Activated T-cell treated with anti-CD3 and anti-CD28 coated beads, Interleukin-2, amount 50 U/mL, for 1 hour (primary cell): ENCODE data around the gene ANGPTL5.
A peak's percentile ranks its signal among the peaks of the same experiment; 100 is the strongest.
"Not testable (repeated sequence)": the region's sequence is repeated elsewhere in the genome, so short reads cannot be mapped to it uniquely, and the experiment has no call there.

Experiments
- DNase-seq: peaks from one replicate; pipeline ENCODE4 v3.0.0-alpha.2; 2020

The ANGPTL5 gene

DNA sequence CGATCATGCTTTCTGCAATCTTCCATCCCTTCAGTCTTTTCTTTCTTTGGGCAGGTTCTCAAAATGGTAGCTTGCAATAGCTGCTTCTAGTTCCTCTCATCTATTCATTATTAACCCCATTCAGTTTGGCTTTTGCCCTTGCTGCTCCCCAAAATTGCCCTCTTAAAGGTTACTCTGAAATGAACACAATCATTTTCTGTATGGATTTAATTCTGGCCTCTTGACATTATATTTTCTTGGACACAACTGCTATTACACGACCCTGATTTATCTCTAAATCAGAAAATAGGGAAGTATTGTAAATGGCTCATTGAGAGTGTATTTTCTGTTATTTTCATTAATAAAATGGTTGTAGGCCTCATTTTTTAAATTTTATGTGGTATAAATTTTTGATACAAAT is at the start of gene ANGPTL5:
Gene ANGPTL5, minus strand, starts transcription at position 101 of the 400 bp plus-strand sequence. CDS start 8,613 bp downstream, outside the sequence.
- DNase-seq = no peak

DNA sequence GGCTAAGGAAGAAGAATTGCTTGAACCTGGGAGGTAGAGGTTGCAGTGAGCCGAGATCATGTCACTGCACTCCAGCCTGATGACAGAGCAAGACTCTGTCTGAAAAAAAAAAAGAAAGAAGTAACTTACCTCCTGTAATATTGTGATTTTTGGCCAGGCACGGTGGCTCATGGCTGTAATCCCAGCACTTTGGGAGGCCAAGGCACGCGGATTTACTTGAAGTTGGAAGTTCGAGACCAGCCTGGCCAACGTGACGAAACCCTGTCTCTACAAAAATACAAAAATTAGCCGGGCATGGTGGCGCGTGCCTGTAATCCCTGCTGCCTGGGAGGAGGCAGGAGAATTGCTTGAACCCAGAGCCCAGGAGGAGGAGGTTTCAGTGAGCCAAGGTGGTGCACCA is 47.9 kb upstream of the ANGPTL5 start:
- not testable (repeated sequence) for DNase-seq

DNA sequence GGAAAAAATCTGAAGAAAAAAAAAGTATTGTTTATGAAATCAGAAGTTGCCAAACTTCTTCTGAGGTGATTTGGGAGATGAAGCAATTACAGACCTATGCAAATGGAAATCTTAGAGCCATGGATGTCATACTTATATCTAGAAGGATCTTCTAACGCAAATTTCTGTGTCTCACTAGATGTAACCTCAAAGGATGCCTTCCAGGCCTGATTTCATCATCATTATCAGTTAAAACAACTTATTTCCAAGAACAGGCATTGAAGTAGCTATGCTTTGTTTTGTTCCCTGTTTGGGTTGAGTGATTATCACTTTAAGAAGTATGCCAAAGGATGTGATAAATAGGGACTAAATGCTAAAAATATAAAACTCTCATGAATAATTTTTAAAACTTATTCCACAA is 43.9 kb upstream of the ANGPTL5 start:
- no peak for DNase-seq

DNA sequence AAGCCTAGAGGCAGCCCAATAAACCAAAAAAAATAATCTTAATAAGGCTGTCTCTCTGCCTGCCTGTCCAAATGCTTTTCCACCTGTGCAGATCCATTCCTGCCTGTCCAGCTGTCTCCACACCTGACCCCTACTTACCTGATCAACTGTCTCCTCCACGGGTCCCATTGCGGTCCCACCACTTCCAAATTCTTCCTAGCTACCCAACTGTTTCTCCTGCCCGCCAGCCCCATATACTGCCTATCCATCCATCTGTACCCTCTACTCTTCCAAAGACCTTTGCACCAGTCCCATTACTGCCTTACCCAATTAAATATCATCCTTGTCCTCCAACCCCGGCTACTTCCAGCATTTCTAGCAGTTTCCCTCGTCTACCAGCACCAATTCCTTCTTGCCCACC is 39.4 kb upstream of the ANGPTL5 start:
- no peak for DNase-seq

DNA sequence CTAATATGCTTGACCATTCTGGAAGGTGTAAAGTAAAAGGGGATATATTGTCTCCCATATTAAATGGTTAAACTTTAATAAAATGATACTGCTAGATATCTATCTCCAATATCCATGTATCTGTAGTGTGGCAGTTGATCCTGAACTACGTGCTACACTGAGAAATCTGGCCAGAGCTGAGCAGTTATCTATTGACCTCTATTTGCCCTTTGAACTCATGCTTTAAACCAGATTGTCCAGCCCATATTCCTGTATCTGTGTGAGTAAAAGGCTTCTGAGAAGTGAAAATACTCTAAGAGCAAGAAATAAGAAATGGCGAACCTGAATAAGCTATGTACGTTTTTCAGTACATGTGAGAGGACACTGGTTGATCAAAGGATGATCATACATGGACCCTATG is 39.0 kb upstream of the ANGPTL5 start:
- DNase-seq = no peak

DNA sequence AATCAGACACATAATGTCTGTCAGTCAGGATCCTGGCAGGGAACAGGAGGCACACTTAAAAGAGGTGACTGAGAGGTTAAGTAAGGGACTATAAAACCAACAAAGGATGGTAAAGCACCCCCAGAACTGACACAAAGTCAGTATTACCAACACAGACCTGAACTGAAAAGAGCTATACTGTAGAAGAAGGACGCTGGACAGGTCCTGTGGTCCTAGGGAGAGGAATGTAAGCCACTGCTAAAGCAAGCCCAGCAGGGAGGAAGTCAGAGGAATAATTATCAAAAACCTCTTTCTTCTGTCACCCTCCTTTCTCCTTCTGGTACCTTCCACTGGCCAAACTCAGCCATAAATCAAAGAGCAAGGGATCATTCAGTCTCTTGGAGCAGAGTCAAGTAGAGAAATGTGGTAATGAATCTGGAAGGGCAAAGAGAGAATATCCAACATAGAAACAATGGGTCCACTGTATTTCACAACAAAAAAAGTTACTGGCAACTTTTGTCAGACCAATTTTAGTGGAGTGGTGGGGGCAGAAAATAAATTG is 33.4 kb upstream of the ANGPTL5 start:
- no peak for DNase-seq

DNA sequence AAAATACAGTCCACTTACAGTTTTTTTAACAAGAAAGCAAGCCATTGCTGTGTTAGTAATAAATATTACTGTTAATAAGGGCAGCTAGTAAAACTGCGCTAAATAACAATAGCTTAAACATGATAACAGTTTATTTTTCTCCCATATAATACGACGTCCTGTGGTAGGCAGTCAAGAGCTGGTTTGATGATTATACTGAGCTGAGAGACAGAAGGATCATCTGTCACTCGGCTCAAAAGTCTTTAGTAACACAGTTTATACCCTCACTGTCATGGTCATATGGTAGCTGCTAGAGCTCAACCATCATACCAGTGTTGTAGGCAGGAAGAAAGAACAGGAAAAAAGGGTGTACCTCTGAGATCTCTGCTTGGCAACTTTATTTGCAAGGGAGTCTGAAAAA is 29.1 kb upstream of the ANGPTL5 start:
- DNase-seq = no peak

DNA sequence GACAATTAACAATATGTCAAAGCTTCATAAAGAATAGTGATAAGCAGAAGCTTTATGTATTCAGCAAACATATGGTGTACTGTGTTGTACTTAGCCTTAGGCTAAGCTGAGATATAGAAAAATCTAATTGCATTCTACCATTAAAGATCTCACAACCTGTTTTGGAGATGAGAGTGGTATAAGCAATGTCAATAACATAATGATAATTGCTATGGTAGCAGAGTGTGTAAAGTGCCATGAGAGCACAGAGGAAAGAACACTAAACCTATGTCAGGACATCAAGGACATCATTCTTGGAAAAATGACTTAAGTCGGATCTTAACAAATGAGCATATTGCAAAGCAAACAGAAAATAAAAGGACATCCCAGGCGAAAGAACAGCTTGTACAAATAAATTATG is 28.6 kb upstream of the ANGPTL5 start:
- no peak for DNase-seq

DNA sequence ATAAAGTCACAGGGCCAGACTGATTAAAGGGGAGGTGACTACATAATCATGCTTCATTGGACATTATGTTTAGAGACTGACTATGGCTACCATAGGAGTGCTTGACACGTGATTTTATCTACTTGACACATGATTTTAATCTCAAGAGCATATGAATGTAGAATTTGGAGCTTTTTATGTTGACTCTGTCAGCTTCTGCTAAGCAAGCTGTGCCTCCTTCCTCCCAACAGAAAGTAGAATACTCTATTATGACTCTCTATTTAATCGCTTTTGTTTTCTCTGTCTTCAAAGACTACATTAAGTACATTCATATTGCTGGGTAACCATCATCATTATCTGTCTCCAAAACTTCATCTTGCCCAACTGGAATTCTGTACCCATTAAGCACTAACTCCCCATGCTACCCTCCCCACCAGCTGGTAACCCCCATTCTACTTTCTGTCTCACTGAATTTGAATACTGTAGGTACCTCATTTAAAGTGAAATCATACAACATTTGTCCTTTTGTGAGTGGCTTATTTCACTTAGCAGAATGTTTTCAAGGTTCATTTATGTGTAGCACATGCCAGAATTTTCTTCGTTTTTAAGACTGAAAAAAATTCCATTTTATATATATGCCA is 24.7 kb upstream of the ANGPTL5 start:
- DNase-seq = no peak

DNA sequence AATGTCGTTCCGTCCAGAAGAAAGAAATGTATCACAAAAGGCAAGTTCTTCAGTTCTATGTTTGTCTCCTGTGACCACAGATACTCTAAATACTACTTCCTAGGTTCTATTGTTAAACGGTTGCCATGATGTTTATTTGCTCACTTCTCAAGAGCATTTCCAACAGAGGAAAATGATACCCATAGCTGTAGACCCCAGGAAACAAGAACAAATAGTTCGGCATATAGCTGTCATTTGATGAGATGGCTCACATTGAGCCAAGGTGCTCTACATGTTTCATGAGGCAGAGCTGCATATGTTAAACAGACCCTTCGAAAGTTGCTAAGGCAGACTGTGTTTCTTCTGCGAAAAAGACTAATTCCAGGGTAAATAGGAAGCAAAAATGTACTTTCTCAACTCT is 15.4 kb upstream of the ANGPTL5 start:
- DNase-seq = no peak

DNA sequence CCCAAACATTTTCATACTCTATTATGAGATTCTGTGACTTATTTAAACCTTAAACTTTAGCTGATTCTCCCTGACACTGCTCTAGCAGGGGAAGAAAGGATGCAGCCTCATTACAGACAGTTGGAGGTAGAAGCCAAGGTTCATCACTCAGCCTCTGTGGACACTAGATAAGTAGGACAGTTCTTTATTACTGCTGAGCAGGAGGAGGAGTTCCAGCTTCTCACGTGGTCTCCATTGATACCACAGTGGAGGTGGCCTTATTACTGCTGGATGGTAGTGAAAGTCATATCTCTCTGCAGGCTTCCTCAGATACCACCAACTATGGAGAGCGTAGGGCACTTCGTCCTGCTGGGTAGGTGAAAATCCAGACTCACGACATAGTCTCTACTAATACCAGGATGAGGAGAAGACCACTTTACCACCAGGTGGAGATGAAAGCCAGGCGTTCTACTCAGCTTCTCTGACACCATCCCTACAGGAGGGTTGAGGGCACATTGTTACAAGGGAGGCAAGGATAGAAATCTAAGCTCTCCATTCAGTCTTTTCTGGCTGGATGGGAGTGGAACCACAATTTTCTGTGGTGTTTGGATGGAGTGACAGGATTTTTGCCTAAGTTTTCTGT is 13.1 kb upstream of the ANGPTL5 start:
- no peak for DNase-seq

DNA sequence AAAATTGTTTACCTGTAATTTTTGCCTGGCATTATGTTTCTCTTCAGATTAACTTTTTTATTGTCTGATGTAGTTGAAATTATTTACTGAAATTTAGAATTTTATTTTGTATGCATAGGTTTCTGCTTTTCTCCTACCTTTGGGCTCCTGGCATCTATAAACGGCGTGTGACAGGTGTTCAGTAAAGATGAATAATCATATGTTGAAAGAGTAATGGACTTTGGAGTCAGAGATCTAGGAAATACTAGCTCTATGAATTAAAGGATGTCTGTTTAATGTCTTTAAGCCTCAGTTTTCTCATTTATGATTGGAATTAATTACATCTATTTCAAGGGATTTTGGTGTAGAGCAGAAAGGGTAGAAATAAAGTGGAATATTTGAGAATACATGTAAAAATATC is 7.2 kb upstream of the ANGPTL5 start:
- DNase-seq = no peak

DNA sequence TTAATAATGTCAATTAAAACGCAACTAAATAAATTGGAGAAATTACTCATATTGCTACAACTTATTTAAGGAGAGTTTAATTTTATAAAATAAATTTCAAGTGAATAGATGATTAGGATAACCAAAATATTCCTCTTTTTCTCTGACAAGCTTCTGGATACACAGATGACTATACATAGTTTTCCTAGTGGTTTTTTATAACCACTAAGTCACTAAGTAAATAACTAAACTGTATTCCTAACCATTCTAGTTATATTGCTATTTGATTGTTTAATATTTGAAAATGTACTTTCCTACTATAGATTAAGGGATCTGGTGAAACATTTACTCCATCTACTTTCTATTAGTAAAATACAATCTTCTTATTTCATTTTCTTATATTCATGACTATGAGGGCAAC is 4.7 kb upstream of the ANGPTL5 start:
- no peak for DNase-seq

DNA sequence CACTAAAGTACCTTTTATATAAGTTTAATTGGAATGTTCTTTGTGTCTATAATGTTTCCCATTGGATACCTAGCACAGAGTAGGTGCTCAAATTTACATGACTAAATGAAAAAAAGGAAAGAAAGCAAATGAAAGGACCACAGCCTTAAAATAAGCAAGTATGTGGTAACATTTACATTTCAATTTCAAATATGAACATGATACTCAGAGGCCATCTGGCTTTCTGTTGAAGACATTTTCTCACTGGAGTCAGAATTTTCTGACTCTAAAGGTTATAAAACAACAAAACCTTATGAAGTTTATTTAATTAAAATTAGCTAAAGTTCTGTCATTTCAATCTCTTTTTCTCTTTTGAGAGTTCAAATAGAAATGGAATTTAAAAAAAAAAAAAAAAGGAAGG is 904 bp upstream of the ANGPTL5 start:
- no peak for DNase-seq

DNA sequence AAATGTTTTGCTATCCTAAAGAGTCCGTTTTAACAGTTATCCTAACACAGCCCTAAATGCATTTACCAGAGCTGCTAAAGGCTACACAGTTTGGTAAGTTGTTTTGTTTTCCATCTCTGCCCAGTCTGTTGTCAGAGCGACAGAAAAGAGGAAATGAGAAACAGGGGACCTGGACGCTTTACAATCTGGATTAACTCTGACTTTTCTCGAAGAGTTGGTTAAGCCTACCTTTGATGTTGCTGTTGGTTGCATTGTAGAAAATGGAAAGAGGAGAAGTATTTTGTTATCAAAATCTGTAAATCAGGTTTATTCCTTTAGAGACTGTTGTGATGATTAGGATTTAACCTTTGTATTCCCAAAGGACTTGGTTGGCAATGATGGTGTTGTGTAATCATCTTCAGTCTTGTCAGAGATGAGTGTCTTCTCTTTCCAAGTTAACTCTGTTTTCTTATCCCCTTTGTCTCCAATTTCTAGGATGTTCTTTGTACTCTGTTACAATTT is 481 bp downstream of the ANGPTL5 start:
- no peak for DNase-seq

DNA sequence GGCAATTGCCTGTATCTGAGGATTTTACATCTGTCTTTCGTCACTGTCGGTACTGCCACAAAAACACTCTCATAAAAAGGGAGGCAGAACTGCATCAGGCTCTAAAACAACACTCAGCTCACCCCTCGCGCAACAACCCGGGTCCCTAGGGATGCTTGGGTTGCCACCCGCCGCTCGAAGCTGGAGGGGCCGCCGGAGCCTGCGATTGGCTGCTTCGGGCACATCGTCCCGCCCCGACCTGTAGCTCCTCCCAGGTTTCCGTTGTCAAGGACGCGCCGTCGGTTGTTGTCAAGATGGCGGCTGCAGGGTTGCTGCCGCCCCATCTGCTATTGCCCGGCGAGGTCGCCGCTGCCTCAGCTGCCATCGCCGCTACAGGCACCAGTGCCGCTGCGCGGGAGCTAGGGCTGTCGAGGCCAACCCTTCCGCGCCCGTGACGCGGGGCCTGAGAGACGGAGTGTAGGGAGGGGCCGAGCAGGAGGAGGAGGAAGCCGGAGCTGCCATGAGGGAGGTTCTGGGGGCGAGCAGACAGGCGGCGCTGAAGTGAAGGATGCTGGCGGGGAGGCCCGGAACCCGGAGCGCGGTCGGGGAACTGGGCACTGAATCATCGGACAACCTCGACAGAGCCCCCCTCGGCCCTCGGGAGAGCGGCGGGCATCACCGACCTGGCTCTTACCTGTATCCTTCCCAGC is 1.4 kb downstream of the ANGPTL5 start, which contains the start of gene CEP126:
Gene CEP126, plus strand, starts transcription at position 273 of the 689 bp plus-strand sequence. Its CDS starts 275 bp downstream, at position 548.
- peak; percentile 96 for DNase-seq

DNA sequence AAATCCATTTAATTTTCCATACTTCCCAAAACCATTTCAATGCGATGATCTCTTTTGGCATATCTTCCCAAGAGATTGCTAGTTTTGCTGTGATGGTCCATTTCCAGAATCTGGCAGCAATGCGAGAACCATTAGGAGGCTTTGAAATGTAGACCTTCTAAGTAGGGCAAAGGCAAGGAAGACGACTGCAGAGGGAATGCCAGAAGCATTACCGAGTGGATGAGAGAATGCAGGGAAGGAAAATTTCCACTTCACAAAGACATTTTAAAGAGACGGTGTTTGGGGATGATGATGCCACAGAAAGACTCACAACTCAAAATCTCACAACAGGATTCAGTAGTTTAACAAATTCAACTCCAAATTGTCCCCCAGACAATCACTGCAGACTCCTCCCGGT is 2.0 kb downstream of the ANGPTL5 start:
- no peak for DNase-seq

DNA sequence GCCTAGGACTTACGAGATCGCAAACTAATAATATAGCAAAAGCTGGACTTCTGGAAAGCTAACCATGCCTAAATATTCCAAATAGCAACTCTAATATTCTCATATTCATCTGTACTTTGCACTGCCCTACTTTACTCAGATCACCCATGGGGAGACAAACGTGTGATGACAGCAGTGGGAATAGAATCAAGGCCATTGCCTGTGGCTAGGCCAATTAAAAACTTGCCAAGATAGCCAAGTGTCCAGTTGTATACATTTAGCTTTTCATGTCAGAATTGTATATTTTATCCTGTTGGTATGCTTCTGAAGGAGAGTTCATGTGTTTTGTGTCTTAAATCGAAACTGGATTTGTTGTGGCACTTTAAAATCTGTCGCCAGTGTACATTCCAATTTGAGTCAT is 2.7 kb downstream of the ANGPTL5 start:
- DNase-seq = no peak

DNA sequence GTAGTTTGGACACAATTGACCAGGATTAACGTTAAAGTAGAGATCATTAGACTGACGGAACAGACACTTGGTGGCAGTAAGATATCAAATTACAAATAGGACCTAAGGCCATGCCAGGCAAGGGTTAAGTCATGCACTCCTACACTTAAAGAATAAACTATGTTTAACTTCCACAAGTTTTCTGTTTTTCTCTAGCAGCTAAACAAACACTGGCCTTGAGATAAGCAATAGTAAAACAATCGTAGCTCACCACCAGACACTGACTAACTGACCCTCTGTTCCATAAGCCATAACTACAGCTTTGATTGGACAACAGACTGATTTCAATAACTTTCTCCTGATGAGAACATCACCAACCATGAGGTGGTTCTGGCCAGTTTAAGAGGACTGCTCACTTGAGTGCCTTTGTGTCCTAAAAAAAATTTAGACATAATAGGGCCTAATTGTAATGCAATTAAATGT is 3.5 kb downstream of the ANGPTL5 start:
- no peak for DNase-seq

DNA sequence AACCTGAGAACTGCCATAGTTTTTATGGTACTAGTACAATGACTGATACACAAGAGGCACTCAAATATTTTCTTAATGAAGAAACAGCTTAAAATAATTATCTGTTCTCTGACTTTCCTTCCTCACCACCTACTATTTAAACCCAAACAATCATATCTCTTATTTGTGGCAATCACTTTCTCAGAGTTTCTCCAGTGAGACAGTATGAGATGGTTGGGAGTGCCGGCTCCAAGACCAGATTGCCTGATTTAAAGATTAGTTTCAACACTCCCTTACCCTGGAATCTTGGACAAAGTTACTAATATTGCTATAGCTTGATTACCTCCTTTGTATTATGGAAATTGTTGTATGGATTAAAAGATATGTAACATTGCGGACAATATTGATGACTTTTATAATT is 7.2 kb downstream of the ANGPTL5 start:
- DNase-seq = no peak

DNA sequence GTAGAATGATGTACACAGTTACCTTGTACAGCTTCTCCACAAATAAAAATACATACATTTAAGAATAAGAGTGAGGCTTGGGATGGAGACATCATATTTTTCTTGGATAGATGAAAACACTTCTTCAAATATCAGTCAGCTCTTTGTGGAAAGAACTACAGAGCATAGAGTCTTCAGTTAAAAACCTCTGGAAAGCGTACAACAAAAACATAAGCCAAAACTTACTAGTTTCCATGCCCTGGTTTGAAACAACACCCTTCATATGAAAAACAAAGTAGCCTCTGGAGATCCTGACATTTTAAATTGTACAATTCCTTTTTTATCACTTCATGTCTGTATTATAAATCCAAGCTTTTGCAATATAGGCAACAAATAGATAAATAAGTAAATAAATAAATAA is 8.5 kb downstream of the ANGPTL5 start:
- DNase-seq = no peak

DNA sequence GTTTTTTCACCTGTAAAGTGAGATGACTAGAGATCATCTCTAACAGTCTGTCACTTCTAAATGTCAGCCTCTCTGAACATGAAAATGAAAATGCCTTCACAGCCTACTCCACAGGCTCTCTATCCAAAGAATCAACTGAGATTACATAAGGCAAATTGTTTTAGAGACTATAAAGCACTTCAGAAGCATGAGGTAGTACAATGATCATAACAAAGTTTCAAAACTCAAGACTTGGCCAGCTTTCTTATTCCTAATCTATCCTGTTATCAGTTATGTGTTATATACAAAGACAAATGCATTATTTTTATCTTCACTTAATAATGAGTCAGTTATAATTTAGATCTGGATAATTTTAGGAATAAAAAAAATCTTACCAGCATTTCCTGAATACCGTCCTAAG is 21.8 kb downstream of the ANGPTL5 start:
- no peak for DNase-seq

DNA sequence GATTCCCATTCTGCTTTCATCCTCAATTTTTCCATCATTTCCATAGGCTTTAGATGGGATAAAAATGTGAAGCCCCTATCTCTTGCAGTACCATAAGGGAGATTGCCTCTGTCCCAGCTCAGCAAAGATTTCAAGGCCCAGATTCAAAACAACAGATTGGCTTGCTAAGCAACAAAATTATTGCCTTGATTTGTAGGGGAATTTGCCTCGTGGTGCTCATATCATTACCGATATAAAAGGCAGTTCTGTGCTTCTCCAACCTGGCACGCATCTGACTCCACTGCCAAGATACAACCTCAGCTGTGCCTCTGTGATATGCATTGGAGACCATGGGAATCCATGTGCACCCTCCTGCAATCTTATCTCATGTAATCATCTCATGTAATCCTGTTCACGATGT is 26.6 kb downstream of the ANGPTL5 start:
- no peak for DNase-seq

DNA sequence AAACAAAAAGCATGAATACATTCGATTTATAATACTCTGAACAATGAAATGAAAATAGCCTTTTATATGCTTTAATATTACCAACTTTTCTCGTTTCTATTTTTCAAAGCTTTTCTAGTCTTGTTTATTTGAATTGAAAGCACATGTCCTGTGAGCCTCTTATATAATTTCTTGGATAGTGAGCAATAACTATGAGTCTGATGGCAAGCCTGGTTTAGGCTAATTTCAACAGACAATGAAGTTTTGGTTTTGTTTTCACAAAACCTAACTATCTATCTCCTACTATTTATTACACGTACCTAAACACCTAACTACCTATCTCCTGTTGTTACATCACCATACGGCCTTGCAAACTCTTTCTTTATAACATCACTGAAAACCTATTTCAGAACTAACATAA is 30.7 kb downstream of the ANGPTL5 start:
- no peak for DNase-seq
